Chondrocyte (in vitro differentiated cells): ENCODE measurements around the gene RGS17. TPM values are rescaled to one million over a fixed set of nuclear protein-coding genes. Genes with fewer than 3 reads are reported as not detected.

Experiments
- DNase-seq: peaks from one replicate; pipeline ENCODE4 v3.0.0; 2021; ENCODE audit warnings: mixed read lengths, low spot score
- H3K27ac Mint-ChIP-seq: one replicate; pipeline ENCODE4 v1.8.0; 2021; ENCODE audit warnings: mild to moderate bottlenecking, moderate library complexity, mixed read lengths; ENCODE audit not compliant: unreplicated experiment
- H3K27me3 Mint-ChIP-seq: 2 replicates; pipeline ENCODE4 v1.8.0; 2021; ENCODE audit warnings: low read depth, mixed read lengths
- H3K36me3 Mint-ChIP-seq: 2 replicates; pipeline ENCODE4 v1.8.0; 2021; ENCODE audit warnings: low read depth, mixed read lengths
- H3K4me1 Mint-ChIP-seq: 2 replicates; pipeline ENCODE4 v1.8.0; 2021; ENCODE audit warnings: low read depth, mild to moderate bottlenecking, mixed read lengths
- H3K4me3 Mint-ChIP-seq: one replicate; pipeline ENCODE4 v1.8.0; 2021; ENCODE audit warnings: mild to moderate bottlenecking, moderate library complexity, mixed read lengths; ENCODE audit not compliant: unreplicated experiment
- H3K9me3 Mint-ChIP-seq: 2 replicates; pipeline ENCODE4 v1.8.0; 2021; ENCODE audit warnings: low read depth, mixed read lengths
- total RNA-seq: library from RNA; stranded (reverse); gene quantifications from 3 replicates; pipeline ENCODE4 v1.2.1, GENCODE V29; 2021
- TF ChIP-seq, protein P1 (sequence below): fragments of 200-600 bp; sonication (generic); IDR thresholded peaks from 2 replicates; pipeline ENCODE4 v1.5.0; 2021; ENCODE audit warnings: antibody characterized with exemption, mild to moderate bottlenecking, moderate library complexity

RGS17 gene
- total RNA-seq, 1 donor from 2014 or later, result 1.5 TPM

DNA sequence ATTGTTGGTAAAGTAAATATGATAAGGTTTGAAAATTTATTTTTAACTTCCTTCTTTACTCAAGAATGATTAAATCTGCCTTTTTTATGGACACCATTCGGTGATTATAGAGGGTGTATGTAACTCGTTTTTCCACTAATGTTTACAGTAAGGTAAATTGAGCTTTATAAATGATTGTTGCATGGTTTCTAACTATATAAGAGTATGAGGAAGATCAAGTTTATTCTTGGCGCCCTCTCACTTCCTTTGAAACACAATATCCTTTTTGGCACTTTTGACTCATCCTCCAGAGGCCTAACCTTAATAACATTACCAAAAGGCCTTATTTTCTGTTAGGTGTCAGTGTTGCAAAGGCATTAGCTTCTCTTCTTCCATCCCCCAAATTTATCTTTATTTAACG is 86.8 kb downstream of the RGS17 start:
- peaks cover 7% of the 10 kb centered on the region for H3K4me1 Mint-ChIP-seq
- peaks cover 8% of the 10 kb centered on the region for H3K9me3 Mint-ChIP-seq
- no peak for DNase-seq
- no peak overlapping the region for H3K27ac Mint-ChIP-seq
- TF ChIP-seq, protein P1, sequence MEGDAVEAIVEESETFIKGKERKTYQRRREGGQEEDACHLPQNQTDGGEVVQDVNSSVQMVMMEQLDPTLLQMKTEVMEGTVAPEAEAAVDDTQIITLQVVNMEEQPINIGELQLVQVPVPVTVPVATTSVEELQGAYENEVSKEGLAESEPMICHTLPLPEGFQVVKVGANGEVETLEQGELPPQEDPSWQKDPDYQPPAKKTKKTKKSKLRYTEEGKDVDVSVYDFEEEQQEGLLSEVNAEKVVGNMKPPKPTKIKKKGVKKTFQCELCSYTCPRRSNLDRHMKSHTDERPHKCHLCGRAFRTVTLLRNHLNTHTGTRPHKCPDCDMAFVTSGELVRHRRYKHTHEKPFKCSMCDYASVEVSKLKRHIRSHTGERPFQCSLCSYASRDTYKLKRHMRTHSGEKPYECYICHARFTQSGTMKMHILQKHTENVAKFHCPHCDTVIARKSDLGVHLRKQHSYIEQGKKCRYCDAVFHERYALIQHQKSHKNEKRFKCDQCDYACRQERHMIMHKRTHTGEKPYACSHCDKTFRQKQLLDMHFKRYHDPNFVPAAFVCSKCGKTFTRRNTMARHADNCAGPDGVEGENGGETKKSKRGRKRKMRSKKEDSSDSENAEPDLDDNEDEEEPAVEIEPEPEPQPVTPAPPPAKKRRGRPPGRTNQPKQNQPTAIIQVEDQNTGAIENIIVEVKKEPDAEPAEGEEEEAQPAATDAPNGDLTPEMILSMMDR, result no peak
- no peak overlapping the region for H3K4me3 Mint-ChIP-seq
- H3K36me3 Mint-ChIP-seq, result no peaks in the 10 kb centered on the region
- no peaks in the 10 kb centered on the region for H3K27me3 Mint-ChIP-seq

DNA sequence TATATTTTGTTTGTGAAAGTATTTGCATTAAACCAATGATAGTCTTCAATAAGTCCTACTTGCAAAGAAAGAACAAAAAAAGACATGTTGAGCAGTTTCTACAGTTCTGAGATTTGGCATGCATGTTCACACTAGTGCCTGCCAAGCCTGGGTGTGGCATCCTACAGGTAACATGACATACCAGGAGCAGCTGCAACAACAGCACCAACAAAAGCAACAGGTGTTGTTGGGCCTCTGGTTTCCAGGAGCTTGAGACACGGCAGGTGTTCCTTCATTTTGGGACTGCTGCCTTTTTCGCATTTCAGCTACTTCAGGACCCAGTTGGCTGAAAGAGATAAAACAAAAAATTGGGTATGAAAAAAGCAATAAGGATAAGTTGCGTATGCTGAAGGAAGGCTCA is 87.4 kb downstream of the RGS17 start:
- no peaks in the 10 kb centered on the region for H3K36me3 Mint-ChIP-seq
- H3K4me3 Mint-ChIP-seq, result no peak overlapping the region
- no peak for DNase-seq
- TF ChIP-seq, protein P1, result no peak
- no peaks in the 10 kb centered on the region for H3K27me3 Mint-ChIP-seq
- H3K27ac Mint-ChIP-seq, result no peak overlapping the region
- H3K4me1 Mint-ChIP-seq, result peaks cover 10% of the 10 kb centered on the region
- H3K9me3 Mint-ChIP-seq, result peaks cover 8% of the 10 kb centered on the region

DNA sequence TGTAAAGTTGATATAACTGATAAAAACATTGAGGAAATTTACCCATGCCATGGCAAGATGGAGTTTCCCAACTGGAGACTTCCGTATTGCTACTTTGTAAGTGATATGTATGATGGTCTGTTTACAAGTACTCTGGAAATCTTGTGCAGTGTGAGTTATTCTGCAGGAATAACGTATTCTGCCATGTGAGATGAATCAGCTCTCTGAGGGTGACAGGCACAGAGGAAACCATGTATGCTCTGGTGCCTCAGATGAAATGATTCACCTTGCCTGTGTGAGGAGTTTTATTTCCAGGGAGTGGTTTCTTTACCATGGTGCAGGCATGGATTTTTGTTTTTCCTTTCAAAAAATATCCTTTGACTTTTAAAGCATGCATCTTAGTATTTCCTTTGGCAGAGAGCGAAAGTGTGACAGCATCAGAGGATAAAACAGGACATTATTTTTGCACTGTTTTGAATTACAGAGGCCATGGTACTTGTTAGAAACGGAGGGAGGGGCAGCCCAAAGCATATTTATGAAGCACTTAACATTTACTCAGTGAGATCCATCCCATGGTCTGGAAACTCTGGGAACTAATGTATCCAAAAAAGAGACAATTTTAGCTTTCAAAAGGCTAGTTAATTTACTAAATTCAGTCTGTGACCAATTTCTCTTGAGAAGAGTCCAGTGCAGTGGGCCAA is 92.6 kb downstream of the RGS17 start:
- no peaks in the 10 kb centered on the region for H3K36me3 Mint-ChIP-seq
- no peak for DNase-seq
- H3K27ac Mint-ChIP-seq, result peak overlapping the region; percentile 1
- TF ChIP-seq, protein P1, result no peak
- no peak overlapping the region for H3K4me3 Mint-ChIP-seq
- peaks cover 16% of the 10 kb centered on the region for H3K4me1 Mint-ChIP-seq
- H3K9me3 Mint-ChIP-seq, result no peaks in the 10 kb centered on the region
- no peaks in the 10 kb centered on the region for H3K27me3 Mint-ChIP-seq

DNA sequence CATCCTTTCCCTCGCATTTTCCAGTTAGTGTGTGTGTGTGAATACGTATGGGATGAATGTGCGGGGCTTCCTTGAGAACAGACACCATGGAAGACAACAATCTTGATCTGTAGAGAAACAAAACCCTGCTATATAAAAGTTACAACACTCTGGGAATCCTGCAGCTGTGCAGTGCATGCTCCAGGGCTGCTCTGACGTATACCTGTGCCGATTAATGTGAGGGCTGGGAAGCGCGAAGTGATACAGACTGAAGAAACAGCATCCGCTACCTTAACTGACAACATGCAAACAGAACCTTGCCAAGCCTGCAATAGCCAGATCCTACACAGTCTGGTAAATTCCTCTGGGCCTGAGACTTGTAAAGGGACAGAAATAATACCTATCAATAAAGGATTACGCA is 96.9 kb downstream of the RGS17 start:
- no peaks in the 10 kb centered on the region for H3K9me3 Mint-ChIP-seq

DNA sequence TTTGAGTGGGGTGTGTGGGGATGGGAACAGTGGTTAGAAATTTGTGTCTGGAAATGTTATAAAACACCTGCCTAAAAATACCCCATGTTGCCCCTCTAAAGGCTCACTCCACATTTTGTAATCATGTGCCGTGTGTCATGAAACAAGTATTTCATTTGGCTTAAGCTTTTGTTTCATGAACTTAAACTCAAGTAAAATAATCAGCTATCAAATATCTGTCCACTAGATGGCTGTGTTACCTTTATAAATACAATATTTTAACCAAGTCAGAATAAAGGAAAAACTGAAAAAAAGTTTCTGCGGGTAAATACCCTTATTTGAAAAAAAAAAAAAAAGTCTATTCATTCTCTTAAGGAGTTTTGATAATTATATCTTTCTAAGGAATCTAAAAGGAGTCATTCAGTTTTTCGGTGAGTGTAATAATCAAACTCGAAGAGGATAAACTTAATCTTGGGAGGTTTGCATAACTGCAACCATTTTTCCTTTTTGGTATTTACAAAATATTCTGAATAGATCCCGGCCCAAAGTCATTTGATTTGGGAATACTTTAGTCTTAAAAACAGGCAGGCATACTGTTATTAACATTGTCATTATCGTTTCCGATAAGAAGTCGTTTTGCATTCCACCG is 98.7 kb downstream of the RGS17 start:
- no peak overlapping the region for H3K27ac Mint-ChIP-seq
- no peak for DNase-seq
- H3K36me3 Mint-ChIP-seq, result no peaks in the 10 kb centered on the region
- TF ChIP-seq, protein P1, result peak; percentile 88
- no peaks in the 10 kb centered on the region for H3K27me3 Mint-ChIP-seq
- no peaks in the 10 kb centered on the region for H3K9me3 Mint-ChIP-seq
- no peak overlapping the region for H3K4me3 Mint-ChIP-seq
- H3K4me1 Mint-ChIP-seq, result peaks cover 10% of the 10 kb centered on the region

More for the DNA sequence above, 96.9 kb downstream of the RGS17 start:
- TF ChIP-seq, protein P1, result no peak
- H3K4me3 Mint-ChIP-seq, result no peak overlapping the region
- H3K4me1 Mint-ChIP-seq, result peaks cover 18% of the 10 kb centered on the region
- no peaks in the 10 kb centered on the region for H3K27me3 Mint-ChIP-seq
- H3K36me3 Mint-ChIP-seq, result no peaks in the 10 kb centered on the region
- H3K27ac Mint-ChIP-seq, result no peak overlapping the region
- no peak for DNase-seq
